Colonic mucosa (tissue), 4 donors: ENCODE measurements around the gene SPIRE1. TPM values are rescaled to one million over a fixed set of nuclear protein-coding genes. Genes with fewer than 3 reads are reported as not detected.

ENCODE experiments used
- DNase-seq: peaks from one replicate; pipeline ENCODE4 v3.0.0-alpha.2; 2020
- H3K27ac ChIP-seq: fragments of 200-600 bp; one replicate; pipeline ENCODE4 v1.8.0; 2021
- H3K27me3 ChIP-seq: fragments of 200-600 bp; one replicate; pipeline ENCODE4 v1.8.0; 2021
- H3K36me3 ChIP-seq: fragments of 200-600 bp; one replicate; pipeline ENCODE4 v1.8.0; 2021
- H3K4me1 ChIP-seq: fragments of 200-600 bp; one replicate; pipeline ENCODE4 v1.8.0; 2021; ENCODE audit warnings: mild to moderate bottlenecking
- H3K4me3 ChIP-seq: fragments of 200-600 bp; one replicate; pipeline ENCODE4 v1.8.0; 2021
- H3K9ac ChIP-seq, 2 donors: one replicate each; pipeline ENCODE4 v1.7.0; 2013; ENCODE audit warnings: control low read depth in 2 of 2, low read depth in 2 of 2, low read length in 2 of 2
- H3K9me3 ChIP-seq: fragments of 200-600 bp; one replicate; pipeline ENCODE4 v1.8.0; 2021
- intact Hi-C: fragments of 100-400 bp; cut with DNase I; formaldehyde crosslinking; loops from one replicate; pipeline ENCODE4 v1.14.1; 2022
- total RNA-seq, 2 donors: library from RNA; stranded (reverse); fragmentation: NEBNext Ultra II Directional in 1 of 2; extraction: Animal tissue kit (Norgen Biotek cat#: 25700) in 1 of 2; gene quantifications; one replicate each; pipeline ENCODE4 v1.2.1, GENCODE V29; 2021
- TF ChIP-seq, protein P1 (sequence below): fragments of 200-600 bp; IDR thresholded peaks from one replicate; pipeline ENCODE4 v1.8.0; 2022; ENCODE audit warnings: antibody characterized with exemption, mild to moderate bottlenecking
- donor health status: healthy.
- donor health status: DM: no; HTN: no; CAD: no.
- donor health status: DM: no; HTN: no; CAD: no.

SPIRE1 gene
- total RNA-seq, 2 donors from 2014 or later = 2.7 to 9.0 TPM

- Histone ChIP-seq H3K4me1 (no peaks in the 10 kb centered on the region), H3K4me3 (no peak overlapping the region), H3K9ac (no peak overlapping the region), H3K36me3 (no peaks in the 10 kb centered on the region), H3K27me3 (no peaks in the 10 kb centered on the region), H3K9me3 (no peaks in the 10 kb centered on the region), H3K27ac (no peak overlapping the region)
- DNase-seq = no peak
- TF ChIP-seq, protein P1, sequence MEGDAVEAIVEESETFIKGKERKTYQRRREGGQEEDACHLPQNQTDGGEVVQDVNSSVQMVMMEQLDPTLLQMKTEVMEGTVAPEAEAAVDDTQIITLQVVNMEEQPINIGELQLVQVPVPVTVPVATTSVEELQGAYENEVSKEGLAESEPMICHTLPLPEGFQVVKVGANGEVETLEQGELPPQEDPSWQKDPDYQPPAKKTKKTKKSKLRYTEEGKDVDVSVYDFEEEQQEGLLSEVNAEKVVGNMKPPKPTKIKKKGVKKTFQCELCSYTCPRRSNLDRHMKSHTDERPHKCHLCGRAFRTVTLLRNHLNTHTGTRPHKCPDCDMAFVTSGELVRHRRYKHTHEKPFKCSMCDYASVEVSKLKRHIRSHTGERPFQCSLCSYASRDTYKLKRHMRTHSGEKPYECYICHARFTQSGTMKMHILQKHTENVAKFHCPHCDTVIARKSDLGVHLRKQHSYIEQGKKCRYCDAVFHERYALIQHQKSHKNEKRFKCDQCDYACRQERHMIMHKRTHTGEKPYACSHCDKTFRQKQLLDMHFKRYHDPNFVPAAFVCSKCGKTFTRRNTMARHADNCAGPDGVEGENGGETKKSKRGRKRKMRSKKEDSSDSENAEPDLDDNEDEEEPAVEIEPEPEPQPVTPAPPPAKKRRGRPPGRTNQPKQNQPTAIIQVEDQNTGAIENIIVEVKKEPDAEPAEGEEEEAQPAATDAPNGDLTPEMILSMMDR = no peak
- intact Hi-C loops = no loop called here
Observed at GRCh38 chr18:12432881-12433280, 225.0 kb downstream of the SPIRE1 start.

DNA sequence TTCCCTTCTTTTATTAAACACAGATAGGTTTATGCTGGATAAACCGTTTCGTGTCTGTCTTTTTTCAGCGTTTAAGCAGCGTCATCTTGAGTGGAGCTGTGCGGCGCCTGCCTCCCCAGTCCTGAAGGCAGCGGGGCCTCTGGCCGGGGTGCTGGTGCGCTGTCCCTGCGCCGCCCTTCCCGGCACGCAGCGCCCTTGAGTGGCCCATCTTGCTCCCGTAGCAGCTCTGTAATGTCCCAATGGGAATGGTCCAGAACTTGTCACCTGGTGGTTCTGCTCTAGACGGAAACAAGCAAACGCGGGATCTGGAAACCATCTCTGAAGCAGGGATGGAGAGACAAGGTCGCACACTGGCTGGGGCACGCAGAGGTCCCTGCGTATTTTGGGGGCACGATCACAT lies 225.7 kb downstream of the SPIRE1 start:
- intact Hi-C loops = no loop called here
- Histone ChIP-seq H3K4me3 (no peak overlapping the region), H3K9ac (no peak overlapping the region), H3K27ac (no peak overlapping the region), H3K4me1 (no peaks in the 10 kb centered on the region), H3K36me3 (no peaks in the 10 kb centered on the region), H3K9me3 (no peaks in the 10 kb centered on the region), H3K27me3 (no peaks in the 10 kb centered on the region)
- DNase-seq = no peak
- TF ChIP-seq, protein P1 = no peak

- no peak overlapping the region for H3K4me3 ChIP-seq
- no peaks in the 10 kb centered on the region for H3K4me1 ChIP-seq
- intact Hi-C loops = no loop called here
- DNase-seq = no peak
- H3K9ac ChIP-seq = no peak overlapping the region
- no peak overlapping the region for H3K27ac ChIP-seq
- TF ChIP-seq, protein P1 = no peak
- no peaks in the 10 kb centered on the region for H3K27me3 ChIP-seq
- H3K9me3 ChIP-seq = no peaks in the 10 kb centered on the region
- H3K36me3 ChIP-seq = no peaks in the 10 kb centered on the region
Observed at GRCh38 chr18:12431561-12431960, 226.3 kb downstream of the SPIRE1 start.

GRCh38 chr18:12430137-12430990 lies 227.5 kb downstream of the SPIRE1 start:
- Histone ChIP-seq H3K9ac (no peak overlapping the region), H3K27me3 (no peaks in the 10 kb centered on the region), H3K27ac (no peak overlapping the region), H3K4me3 (no peak overlapping the region), H3K36me3 (no peaks in the 10 kb centered on the region), H3K9me3 (no peaks in the 10 kb centered on the region), H3K4me1 (no peaks in the 10 kb centered on the region)
- TF ChIP-seq, protein P1 = no peak
- no peak for DNase-seq
- intact Hi-C loops = no loop called here

- Histone ChIP-seq H3K9me3 (no peaks in the 10 kb centered on the region), H3K27ac (no peak overlapping the region), H3K36me3 (no peaks in the 10 kb centered on the region), H3K9ac (no peak overlapping the region), H3K4me1 (no peaks in the 10 kb centered on the region), H3K27me3 (no peaks in the 10 kb centered on the region), H3K4me3 (no peak overlapping the region)
- TF ChIP-seq, protein P1 = no peak
- intact Hi-C loops = no loop called here
- no peak for DNase-seq
Observed at GRCh38 chr18:12429556-12429955, 228.4 kb downstream of the SPIRE1 start.
